ENCODE measurements around the gene EPYC.

DNA sequence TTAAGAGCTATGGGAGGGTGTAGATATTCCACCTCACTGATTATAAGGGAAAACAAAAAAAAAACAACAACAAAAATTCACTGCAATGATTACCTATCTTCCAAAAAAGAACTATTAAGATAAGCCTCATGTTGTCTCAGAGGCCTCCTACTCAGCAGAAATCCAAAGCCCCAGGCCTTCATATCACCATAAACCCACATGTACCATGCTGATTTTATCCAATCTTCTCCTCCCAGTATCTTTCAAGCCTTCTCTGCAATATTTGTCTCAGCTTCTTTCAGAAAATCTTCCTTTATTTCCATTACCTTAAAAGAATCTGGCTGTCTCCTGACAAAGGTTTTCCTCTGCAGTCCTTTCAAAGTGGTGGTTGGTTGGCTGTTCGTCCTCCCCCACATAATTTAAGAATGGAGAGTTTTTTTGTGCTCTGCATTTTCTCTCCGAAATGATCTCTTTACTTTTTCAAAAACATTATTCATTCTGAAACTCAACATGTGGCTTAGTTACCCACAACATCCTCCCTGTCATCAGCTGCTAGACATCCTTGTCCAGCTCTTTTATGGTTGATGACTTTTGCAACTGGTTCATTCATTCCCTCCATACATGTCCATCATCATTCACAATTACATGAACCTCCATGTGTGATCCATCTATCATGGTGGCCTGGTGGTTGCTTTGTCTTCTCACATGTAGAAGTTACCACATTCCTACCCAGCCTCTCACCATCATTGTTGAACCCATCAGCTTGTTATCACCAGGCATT lies 2.9 kb upstream of the EPYC start:
- TF ChIP-seq, protein P1, sequence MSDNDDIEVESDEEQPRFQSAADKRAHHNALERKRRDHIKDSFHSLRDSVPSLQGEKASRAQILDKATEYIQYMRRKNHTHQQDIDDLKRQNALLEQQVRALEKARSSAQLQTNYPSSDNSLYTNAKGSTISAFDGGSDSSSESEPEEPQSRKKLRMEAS (IDR thresholded peaks at IDR 0.05): no peak
- TF ChIP-seq, protein P2, sequence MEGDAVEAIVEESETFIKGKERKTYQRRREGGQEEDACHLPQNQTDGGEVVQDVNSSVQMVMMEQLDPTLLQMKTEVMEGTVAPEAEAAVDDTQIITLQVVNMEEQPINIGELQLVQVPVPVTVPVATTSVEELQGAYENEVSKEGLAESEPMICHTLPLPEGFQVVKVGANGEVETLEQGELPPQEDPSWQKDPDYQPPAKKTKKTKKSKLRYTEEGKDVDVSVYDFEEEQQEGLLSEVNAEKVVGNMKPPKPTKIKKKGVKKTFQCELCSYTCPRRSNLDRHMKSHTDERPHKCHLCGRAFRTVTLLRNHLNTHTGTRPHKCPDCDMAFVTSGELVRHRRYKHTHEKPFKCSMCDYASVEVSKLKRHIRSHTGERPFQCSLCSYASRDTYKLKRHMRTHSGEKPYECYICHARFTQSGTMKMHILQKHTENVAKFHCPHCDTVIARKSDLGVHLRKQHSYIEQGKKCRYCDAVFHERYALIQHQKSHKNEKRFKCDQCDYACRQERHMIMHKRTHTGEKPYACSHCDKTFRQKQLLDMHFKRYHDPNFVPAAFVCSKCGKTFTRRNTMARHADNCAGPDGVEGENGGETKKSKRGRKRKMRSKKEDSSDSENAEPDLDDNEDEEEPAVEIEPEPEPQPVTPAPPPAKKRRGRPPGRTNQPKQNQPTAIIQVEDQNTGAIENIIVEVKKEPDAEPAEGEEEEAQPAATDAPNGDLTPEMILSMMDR (IDR thresholded peaks at IDR 0.05; ENCODE audit: low read depth, low read length, missing input control): no peak
- TF ChIP-seq RAD21 (IDR thresholded peaks at IDR 0.05): no peak

Data from liver (tissue), 3 donors.